Measurements from ENCODE around the gene ASXL2.
"Not testable (repeated sequence)": the region's sequence is repeated elsewhere in the genome, so short reads cannot be mapped to it uniquely, and the experiment has no call there.

Gene ASXL2

DNA sequence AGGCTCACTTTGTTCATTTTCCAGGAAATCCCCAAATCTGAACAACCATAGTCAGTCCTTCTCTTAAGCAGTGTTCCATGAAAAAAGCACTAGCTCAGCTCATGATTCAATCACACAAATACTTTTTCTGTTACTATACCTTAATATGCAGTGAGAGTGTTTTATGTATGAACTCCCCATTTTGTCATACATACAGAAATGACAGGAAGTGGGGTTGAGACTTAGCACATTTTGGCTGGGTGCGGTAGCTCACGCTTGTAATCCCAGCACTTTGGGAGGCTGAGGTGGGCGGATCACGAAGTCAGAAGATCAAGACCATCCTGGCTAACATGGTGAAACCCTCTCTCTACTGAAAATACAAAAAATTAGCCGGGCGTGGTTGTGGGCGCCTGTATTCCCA lies 149.7 kb downstream of the ASXL2 start:
- no peak for DNase-seq

DNA sequence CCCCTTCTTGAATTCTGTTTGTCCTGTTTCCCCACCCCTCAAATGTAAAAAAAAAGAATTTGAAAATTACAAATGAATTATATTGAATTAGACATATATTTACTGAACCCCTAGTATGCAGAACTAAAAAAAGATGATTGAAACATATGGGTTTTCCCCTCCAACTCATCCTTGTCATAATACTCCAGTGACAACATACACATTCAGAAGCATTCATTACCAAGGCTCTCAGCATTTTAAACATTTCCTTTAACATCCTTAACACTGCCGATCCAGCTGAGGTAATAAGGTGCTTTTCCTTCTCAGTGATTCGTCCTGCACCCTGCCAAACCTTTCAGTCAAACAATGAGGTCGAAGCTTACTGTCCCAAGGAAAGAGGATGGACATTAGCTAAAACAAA lies 151.8 kb downstream of the ASXL2 start:
- DNase-seq = no peak

DNA sequence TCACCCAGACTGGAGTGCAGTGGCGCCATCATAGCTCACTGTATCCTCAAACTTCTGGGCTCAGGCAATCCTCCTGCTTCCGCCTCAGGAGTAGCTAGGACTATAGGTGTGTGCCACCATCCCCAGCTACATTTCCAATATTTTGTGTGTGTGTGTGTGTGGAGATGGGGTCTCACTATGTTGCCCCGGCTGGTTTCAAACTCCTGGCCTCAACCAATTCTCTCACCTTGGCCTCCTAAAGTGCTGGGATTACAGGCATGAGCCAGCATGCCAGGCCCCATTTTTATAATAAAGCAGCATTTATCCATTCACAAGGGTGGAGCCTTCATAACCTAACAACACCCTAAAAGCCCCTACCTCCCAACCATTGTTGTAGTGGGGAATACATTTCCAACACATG lies 152.4 kb downstream of the ASXL2 start:
- no peak for DNase-seq

DNA sequence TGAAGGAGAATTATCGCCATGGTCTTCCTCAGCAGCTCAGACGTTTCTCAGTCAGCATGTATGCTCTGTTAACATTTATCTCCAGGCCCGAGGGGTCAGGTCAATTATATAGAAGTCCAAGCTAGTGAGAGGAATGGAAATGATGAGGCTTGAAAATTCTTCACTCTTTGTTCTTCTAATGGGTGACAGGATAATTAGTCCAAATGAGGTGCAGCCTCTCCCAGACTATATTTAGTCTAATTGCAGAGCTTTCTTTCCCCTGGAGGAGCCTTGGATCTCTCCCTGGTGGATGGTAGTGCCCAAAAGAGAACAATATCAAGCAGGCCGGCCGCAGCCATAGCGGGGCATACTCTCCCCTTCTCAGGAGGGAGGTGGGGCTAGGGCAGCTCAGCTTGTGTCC lies 153.5 kb downstream of the ASXL2 start:
- DNase-seq = no peak

DNA sequence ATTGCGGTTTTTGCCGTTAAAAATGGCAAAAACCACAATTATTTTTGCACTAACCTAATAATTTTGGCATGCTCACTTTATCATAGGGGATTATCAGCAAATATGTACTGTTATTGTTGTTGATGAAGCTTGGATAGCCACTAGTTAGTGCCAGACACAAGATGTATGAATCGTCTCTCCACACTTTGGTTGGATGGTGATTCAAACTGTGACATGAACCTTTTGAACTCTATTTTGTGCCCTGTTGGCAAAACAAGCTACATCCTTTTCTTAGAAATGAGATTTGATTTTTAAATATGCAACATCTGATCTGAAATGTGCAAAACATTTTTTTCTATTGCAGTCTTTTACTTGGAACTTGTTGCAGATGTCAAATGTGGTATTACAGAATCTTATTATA lies 156.1 kb downstream of the ASXL2 start:
- DNase-seq = no peak

DNA sequence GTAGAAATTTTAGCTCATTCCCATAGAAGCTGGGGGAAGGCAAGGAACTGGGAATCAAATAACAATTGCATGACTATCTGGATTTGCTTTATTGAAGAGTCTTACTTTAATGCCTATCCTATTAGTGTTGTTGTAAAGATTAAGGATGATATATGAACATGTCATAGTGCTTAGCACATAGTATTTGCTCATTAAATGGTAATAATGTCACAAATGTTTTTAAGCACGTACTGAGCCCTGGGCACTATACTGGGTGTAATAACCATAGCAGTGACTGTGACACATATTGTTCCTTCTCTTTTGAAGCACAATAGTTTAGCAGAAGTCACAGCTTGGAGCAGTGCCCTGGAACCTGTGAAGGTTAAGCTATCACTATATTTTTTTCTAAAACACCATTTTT lies 157.7 kb downstream of the ASXL2 start:
- no peak for DNase-seq

DNA sequence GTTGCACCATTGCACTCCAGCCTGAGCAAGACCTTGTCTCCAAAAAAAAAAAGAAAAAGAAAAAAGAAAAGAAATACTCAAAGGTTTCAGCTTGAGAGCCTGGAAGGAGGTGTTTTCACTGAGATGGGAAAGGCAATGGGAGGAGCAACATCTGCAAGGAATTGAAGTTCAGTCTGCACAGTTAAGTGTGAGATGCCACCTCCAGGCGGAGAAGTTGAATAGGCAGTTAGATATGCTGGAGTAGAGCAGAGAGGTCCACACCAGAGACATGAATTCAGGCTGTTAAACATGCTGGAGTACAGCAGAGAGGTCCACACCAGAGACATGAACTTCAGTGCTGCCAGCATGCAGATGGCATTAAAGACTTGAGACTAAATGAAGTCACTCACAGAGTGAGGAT lies 163.5 kb downstream of the ASXL2 start:
- no peak for DNase-seq

DNA sequence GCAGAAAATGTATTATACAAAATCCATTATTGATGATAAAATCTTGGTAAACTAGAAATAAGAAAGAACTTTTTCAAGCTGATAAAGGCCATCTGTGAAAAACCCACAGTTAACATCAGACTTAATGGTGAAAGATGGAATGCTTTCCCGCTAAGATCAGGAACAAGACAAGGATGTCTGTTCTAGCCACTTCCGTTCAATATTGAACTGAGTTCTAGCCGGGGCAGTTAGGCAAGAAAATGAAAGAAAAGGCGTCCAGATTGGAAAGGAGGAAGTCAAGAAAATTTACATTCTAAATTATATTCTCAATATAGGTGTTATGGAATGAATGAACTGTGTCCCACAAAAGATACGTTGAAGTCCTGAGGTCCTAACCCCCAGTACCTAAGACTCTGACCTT lies 165.8 kb downstream of the ASXL2 start:
- no peak for DNase-seq

DNA sequence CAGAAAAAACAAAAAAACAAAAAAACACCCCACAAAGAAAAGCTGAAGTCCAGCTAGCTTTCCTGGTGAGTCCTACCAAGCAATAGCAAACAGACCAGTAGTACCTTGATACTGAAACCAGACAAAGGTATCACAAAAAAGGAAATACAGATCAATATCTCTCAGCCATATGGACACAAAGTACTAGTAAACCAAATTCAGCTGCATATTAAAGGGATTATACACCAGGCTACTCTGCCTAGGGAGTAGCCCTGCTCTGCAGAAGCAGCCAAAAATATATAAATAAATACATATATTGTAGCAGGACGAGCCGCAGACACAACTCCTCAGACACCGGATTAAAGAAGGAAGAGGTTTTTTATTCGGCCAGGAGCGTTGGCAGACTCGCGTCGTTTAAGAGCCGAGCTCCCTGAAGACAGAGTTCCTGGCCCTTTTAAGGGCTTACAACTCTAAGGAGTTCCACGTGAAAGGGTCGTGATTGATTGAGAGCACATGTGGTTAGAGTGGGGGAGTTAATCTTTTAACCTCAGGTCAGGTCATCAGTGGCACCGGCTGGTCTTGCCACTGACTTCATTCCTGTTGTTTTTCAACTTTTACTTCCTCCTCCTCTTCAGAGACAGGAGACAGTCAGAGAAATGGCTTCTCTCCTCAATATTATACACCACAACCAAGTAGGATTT lies 166.5 kb downstream of the ASXL2 start:
- DNase-seq = no peak

DNA sequence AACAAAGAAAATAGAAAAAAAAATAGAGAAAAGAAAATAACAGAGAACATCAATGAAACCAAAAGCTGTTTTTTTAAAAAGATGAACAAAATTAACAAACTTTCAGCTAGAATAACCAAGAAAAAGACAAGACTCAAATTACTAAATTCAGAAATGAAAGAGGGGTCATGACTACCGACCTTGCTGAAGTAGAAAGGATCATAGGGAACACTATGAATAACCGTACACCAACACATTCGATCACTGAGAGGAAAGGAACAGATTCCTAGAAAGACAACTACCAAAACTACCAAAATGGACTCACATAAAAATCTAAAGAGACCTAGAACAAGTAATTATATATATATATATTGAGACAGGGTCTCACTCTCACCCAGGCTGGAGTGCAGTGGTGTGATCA lies 167.5 kb downstream of the ASXL2 start:
- DNase-seq = no peak

DNA sequence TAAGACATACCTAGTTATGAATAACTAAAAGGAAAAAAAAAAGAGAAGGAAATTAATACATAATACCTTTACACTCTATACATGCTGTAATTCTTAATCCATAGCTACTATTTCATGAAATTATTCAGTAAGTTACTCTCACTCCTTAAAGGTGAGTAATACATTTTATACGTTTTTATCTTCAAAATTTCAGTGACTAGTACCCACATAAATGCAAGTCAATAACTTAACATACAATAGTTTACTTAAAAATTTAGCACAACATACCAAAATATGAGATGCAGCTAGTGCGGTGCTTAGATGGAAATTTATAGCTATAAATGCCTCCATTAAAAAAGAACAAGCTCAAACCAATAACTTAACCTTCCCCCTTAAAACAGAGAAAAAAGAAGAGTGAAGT lies 168.9 kb downstream of the ASXL2 start:
- DNase-seq = no peak

DNA sequence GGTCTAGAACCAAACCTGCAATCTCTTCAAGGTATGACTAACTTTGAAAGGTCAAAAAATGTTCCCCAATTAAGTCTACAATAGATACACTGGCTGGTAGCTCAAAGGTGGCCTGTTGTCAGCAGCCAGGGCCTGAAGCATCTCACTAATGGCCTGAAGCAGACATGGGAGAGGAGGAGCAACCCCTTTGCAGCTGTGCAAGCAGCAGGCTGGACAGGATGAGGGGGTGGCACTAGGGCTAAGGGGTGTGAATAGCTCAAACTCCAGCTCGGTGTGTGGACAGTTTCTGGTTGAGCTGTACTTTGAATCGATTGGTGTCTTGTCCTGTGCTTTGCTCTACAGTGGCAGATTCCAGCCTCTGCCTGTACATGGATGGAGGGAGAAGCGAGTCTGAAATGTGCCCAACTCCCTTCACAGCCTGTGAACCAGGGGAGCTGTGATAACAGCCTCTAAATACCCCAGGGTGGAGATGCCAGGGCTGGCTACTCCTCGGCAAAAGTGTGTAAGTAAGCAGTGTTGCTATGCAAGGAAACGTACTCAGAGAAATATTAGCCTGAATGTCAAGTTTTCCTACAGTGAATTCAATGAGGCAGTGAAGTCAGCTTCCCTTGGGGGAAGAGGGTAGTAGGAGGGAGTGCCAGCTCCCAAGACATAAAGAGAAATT lies 170.2 kb downstream of the ASXL2 start:
- no peak for DNase-seq

DNA sequence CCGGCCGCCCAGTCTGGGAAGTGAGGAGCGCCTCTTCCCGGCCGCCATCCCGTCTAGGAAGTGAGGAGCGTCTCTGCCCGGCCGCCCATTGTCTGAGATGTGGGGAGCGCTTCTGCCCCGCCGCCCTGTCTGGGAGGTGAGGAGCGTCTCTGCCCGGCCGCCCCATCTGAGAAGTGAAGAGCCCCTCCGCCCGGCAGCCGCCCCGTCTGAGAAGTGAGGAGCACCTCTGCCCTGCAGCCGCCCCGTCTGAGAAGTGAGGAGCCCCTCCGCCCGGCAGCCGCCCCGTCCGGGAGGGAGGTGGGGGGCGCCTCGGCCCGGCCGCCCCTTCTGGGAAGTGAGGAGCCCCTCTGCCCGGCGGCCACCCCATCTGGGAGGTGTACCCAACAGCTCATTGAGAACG lies 172.7 kb downstream of the ASXL2 start:
- DNase-seq = not testable (repeated sequence)

DNA sequence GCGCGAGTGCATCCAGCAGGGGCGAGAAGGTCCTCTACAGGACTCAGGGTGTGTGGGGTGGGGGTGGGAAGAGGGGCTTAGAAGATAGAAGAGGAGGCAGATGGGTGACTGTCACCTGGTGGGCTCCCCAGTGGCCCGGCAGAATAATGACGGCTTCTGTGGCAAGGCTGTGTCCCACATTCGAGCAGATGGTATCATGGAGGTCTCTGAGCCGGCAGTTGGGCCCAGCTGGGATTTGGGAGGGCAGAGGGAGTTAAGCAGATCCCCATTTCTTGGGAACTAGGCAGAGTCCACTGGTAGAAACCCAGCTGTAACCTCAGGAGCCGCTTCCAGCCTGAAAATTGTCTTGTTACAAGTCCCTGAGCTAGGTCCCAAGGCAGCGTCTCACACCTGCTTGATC lies 176.5 kb downstream of the ASXL2 start:
- no peak for DNase-seq

DNA sequence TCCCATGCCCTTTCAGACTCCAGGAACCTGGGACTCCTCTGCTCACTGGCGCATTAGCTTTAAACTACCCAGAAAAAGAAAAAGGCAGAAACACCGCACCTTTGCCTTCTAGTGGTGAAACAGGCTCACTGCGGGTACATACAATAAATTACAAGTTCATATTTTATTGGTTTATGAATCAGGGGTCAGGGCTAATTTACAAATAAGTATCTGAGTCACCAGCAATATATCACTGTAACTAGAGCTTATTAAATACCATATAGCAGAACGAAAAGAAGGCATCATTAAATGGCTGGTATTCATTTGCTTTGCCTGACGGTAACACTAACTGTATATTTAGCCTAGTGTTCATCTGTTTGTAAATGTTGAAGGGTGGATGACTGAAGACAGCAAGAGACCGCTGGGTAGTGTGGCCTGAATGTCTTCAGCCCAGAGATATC lies 178.0 kb downstream of the ASXL2 start:
- DNase-seq = peak; percentile 12

DNA sequence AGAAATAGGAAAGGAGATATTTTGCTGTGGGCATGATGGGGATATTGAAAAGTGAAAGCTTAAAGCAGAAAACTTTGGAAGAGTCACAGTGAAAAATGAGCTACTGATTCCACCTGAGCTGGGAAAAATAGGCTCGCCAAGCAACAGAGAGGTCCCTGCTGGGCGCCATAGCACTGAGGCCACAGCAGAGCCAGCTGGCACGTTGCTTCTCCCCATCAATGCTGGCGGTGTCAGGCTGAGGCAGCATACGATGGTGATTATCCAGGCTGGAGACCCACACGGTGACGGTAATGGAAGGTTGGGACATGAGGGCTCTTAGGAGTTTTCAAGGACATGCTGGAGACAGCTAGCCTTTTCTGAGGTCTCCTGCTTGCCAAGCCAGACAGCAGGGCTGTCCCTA lies 179.1 kb downstream of the ASXL2 start:
- no peak for DNase-seq

DNA sequence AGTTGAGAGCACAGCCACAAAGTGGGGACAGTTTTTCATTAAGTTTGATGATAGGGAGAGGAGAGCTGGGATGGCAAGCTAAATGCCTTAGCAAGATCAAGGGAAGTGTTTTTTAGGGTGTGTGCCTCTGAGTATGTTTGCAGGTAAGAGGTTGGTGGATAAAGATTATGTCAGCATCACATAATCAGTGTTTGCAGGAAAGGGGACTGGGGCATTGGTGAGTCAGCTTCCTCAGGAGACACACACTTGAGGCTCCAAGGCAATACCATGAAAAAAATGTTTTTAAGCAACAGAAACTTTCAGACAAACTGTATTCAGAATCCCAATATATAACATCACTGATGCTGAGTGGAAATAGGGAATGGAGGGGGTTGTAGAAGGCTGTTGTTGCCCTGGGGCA lies 179.5 kb downstream of the ASXL2 start:
- DNase-seq = no peak

DNA sequence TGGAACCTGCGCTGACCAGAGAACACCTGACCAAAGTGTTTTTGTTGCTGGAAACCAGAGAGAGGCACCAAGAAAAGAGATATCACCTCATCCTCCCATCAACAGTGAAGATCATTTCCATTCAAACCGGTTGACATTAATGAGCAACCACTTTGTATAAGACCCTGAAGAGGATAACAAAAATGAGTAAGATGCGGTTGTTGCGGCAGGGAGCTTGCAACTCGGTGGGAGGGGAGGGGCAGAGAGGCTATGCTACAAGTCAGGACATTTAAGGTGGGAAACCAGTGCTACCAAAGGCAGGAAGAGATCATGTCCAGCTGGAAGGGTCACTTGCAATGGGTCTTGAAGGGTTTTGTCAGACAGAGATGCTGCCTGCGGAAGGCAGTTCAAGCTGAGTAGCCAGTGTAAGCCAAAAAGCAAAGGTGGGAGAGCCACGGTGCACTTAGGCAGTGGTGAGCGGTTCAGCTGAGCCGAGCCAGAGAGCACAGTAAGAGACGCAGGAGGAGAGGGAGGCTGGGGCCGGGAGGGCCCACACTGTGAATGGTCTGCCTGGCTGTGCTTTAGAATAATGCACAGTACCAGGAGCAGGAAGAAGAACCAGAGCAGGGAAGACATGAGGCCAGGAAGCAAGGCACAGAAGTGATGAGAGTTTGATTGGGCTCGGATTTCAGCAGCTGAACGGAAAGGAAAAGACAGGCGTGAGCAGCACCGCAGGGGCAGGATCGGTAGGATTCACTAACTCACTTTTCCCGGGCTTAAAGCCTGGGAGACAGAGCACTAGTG lies 180.5 kb downstream of the ASXL2 start:
- no peak for DNase-seq

DNA sequence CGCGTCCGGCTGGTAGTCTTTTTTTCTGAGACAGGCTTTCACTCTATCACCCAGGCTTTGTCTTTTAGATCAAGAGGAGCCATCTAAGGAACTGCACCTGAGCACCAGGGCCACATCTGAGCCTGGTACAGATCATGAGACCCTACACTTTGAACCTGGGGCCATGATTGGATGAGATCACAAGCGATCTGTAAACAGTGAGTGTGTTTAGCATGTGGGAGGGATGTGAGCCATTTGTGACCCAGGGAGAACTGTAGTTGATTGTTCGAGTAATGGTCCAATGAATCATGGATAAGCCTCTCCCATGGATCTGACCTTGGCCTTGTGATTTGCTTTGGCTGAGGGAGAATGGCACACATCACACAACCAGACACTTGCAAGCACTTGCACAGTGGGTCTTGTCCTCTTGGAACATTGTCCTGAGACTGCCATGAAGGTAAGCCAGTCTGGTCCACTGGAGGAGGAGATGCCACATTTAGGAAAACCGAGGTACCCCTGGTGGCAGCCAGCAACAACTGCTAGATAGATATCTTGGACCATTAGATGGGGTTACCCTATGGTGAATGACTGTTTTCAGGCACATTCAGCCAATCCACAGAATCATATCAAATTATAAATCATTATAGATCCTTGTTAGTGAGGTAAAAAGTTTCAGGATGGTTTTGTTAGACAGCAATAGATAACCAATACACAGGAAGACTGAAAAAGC lies 185.4 kb downstream of the ASXL2 start:
- no peak for DNase-seq

DNA sequence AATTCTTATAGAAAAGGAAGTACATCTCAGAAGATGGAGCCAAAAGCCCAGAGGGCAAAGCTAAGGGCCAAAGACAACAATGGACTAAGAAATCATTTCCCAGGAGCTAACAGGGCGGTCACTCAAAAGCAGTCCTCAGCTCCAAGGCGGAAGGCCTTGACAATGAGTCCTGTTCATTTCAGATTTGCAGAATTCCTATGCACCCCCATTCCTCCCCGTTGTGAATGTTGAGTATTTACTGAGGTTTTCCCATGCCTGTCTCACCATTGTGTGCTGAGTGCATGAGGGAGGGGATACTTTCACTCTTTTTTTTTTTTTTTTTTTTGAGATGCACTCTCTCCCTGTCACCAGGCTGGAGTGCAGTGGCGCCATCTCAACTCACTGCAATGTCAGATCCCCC lies 186.1 kb downstream of the ASXL2 start:
- no peak for DNase-seq

DNA sequence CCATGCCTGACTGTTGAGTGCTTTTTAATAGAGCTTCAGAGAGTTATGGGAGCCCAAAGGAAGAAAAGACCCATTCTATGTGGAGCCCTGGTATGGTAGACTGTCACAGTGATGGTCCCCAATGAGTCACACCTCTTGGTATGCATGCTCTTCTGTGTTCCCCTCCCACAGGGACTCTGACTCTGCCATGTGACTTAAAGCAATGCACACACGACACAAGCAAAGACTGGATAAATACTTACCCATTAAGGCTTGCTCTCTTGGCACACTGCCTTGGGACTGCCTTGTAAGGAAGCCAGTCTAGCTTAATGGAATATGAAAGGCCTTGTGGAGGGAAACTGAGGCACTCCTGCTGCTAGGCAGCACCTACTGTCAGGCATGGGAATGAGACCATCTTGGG lies 188.2 kb downstream of the ASXL2 start:
- DNase-seq = no peak

DNA sequence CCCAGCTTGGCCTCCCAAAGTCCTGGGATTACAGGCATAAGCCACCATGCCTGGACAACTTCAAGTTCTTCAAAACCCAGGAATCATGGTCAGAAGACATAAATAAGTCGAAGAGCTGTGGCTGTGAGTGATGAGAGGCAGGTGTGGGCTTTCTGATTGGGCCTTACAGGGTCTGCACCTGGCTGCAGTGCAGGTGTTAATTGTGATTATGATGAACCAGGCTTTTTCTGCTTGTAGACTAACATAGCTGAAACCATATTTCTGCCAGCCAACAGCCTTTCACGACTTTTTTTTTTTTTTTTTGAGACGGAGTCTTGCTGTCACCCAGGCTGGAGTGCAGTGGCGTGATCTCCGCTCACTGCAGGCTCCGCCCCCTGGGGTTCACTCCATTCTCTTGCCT lies 190.1 kb downstream of the ASXL2 start:
- DNase-seq = no peak

DNA sequence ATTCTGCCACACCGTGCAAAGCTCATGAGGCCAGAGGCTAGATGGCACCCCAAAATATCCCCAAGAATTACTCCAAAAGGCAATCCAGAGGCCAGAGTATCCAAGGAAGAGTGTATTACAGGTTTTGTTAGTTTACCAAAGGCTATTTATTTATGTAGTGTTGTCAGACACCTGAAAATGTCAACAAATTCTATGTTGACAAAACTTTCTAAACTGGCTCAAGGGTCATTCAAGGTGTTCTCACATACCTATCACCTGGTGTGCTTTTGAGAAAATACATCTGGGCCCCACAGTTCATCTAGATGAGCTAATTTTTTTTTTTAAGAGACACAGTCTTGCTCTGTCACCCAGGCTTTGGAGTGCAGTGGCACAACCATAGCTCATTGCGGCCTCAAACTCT lies 192.5 kb downstream of the ASXL2 start:
- no peak for DNase-seq
